GM12873 (cell line): ENCODE measurements around the gene CCL17.
A peak's percentile ranks its signal among the peaks of the same experiment; 100 is the strongest.

Experiments used
- CTCF ChIP-seq: IDR thresholded peaks from 2 replicates; pipeline ENCODE4 v1.5.1; 2012; ENCODE audit warnings: low read depth, mild to moderate bottlenecking, moderate library complexity, low read length, control low read depth; ENCODE audit not compliant: insufficient read depth; ENCODE audit errors: missing control alignments

Gene CCL17

GRCh38 chr16:57446531-57447185 lies 42.1 kb downstream of the CCL17 start:
- TF ChIP-seq CTCF, result no peak

DNA sequence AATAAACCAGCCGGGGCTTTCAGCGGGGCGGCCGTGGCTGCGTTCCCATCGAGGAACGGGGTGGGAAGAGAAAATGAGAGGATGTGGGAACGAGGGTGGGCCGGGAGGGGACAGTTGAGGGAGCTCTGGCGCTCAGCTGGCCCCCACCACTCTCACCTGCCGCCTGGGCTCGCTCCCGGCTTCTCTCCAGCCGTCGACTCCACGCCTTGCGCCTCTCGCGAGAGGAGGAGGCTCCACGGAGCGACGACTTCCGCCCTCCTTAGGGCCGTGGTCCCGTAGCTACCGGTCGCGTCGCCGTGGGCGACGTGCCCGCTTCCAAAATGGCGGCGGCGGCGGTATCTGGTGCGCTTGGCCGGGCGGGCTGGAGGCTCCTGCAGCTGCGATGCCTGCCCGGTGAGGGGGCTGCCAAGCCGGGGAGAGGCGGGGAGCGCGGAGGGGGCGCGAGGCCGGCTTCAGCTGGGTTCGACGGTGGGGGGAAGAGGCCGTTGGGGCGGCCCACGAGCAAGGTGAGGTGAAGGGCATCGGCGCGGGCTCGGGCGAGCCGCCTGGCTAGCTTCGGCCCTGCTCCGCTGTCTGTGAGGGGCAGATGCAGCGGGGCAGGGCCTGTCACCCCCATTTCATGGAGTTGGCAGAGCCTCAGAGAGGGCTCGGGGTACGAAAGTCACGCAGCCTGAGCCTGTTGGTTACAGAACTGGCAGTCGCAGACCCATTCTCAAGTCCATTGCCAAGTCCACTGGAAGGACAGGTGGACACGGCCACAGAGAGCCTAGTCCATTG lies 42.8 kb downstream of the CCL17 start, which contains the start of the genes CIAPIN1 and COQ9:
TSS of gene CIAPIN1 (minus strand) at position 200 of the 777 bp plus-strand sequence. CDS start 6,457 bp downstream, outside the sequence.
TSS of gene COQ9 (plus strand) at position 294 of the 777 bp plus-strand sequence. CDS start at position 321, 27 bp downstream.
- TF ChIP-seq CTCF, result no peak

GRCh38 chr16:57452021-57452420 lies 47.5 kb downstream of the CCL17 start:
- no peak for TF ChIP-seq CTCF

DNA sequence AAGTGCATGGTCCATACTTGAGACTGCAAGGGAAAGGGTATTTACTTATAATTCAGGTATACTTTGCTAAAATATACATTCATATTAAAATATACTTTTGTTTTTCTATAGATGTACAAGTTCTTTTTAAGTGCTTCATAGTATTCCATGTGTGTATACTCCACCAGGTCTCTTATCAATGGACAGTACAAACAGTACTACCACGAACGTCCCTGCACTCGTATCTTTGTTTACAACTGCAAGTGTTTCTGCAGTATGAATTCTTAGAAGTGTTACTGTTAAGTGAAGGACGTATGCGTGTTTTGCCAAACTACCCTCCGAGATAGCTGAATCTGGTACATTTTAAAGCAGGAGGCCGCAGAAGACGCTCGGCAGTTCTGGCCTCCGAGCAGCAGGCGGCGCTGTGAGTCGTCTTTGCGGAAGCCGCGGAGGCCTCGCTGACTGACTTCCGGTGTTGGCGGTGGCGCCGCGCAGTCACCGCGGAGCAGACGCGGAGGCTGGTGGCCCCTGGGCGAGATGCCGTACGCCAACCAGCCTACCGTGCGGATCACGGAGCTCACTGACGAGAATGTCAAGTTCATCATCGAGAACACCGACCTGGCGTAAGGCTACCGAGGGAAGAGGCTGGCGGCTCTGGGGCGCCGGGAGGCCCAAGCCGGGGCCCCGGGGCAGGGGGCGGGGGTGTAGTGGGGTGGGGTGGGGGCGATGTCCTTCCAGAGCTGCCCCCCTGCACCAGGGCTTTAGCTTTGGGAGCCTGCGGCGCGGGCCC lies 57.8 kb downstream of the CCL17 start, which contains the start of gene POLR2C:
TSS of gene POLR2C (plus strand) at position 471 of the 769 bp plus-strand sequence. CDS start at position 517, 46 bp downstream.
- TF ChIP-seq CTCF, result peak; percentile 99

GRCh38 chr16:57462978-57463362 lies 58.4 kb downstream of the CCL17 start:
- TF ChIP-seq CTCF, result no peak

DNA sequence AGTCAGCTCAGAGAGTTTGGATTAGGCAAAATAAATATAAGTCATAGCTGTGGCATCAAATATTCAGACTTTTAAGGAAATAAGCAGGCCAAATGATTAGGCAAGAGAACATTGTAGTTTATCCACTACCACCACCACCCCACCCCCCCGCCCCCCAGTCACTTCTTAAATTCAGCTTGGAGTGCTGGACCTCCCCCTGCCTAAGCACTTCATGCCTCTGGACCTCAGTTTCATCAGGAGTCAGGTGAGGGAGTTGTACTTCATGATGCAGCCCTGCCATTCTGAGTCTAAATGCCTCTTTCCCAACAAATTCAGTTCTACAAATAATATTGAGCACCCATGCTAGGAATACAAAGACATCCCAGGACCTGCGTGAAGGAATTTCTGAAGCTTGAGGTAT lies 60.0 kb downstream of the CCL17 start:
- no peak for TF ChIP-seq CTCF
